HG03432 (cell line): Measurements from ENCODE around the gene CFAP20.
"Not testable (repeated sequence)": the region's sequence is repeated elsewhere in the genome, so short reads cannot be mapped to it uniquely, and the experiment has no call there.

Source experiments
- ATAC-seq: cut with Tn5 transposase; IDR thresholded peaks from one replicate; pipeline ENCODE4 v1.9.1; 2021; ENCODE audit warnings: mild to moderate bottlenecking, moderate library complexity; ENCODE audit not compliant: unreplicated experiment

CFAP20 gene

DNA sequence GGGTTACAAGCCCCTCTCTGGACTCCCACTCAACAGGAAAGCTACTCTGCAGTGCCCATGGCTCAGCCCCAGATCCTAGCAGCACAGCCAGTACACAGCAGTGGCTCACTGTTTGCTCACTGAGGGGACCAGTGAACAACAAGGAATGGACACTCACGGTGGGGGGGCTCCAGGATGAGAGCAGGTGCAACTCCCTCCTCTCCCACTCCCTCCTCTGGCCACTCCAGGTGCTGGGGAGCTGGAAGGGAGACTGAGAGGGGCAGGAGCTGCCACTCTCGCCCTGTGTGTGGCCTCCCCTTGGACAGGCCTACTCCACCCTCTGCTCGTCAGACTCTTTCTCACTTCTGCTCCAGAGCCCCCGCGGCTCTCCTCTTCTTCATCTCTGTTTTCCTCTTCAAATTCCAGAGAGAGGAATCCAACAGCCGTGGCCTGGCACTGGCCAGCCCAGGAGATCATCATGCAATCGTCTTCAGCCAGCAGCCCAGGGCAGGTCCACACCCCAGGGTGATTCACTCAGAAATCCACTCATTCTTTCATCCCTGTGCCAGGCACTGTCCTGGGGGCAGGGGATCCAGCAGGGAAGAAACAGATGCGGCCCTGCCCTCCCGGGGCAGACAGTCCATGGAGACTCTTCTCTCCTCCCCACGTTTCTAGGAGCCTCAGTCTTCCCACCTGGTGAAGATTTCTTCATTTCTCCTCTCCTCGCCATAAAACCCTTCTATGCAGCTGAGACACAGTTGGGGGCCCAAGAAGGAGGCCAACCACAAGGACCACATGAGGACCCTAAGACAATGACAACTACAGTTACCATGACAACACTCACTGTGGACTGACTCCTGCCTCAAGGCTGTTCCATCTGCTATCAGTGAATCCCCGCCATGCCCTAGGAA, 30.7 kb downstream of the CFAP20 start:
- ATAC-seq = no peak

DNA sequence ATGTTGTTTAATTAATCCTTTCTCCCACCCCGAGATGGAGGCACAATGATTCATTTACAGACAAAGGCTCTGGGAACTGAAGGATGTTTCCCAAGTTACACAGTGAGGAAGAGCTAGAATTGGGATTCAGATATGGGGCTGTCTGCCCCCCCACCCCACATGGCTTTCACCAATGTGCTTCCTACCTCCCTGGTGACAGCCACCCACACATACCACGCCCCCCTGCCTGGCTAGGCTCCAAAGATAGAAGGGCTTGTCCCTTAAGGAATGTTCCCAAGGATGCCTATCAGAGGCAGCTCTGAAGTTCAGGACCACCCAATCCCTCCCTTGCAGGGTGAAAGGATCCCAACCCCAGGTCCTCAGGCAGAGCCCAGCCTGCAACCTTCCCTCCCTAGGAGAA, 32.9 kb downstream of the CFAP20 start:
- ATAC-seq = no peak

DNA sequence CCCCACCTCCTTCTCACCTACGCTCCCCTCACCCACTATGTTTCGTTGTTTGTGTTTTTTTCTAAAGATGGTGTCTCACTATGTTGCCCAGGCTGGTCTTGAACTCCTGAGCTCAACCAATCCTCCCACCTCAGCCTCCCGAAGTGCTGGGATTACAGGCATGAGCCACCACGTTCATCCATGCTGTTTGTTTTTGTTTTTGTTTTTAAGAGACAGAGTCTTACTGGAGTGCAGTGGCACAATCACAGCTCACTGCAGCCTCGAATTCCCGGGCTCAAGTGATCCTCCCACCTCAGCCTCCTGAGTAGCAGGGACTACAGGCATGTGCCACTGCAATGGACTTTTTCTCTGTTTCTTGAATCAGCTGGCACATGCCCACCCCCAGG, 33.6 kb downstream of the CFAP20 start:
- not testable (repeated sequence) for ATAC-seq

DNA sequence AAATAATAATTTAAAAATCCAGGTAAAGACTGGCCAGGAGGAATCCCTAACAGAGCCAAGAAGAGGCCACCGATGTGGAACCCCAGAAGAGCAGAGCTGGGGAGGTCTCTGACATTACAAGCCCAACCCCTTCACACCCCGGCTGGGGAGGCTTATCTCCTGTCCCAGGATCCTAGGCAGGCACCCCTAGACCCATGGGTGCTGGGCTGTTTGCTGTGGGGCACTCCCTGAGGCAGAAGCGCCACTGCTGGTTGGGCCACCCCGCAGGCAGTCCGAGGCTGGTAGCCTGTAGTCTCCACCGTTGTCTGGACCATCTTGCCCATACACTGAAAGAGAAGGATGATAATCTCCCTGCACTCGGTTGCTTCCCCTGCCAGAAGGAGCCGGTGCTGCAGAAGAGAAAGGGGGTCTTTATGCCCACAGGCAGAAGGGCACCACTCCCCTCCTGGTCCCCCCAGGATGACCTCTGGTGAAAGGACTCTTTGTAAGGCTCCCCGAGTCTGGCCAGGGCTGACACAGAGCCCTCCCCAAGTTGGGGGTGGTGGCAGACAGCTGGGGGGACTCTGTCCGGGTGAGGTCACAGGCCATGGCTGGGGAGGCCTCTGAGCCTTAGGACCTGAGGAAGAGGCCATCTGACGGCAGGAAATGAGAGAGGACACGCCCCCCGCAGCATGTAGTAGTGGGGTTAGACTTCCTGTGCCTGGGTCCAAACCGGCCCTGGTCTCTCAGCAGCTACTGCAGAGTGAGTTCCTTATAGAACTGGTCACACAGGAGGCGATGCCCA, 34.2 kb downstream of the CFAP20 start:
- no peak for ATAC-seq

DNA sequence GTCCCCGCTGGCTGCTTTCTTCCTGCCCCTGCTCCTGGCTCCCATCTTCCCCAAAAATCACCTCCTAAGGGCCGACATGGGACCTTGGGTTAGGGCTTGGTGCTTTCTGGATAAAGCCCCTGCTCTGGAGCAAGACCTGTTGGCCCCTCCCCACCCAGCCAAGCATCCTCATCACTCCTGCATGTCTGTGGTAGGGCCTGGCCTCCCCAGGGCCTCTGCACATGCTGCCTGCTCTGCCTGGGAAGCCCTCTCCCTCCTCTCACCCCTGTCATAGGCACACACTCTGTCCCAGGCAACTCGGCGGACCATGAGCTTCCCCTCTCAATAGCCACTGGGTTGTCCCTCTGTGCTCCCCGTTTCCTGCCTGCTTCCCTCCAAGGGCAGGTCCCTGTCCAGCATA, 35.2 kb downstream of the CFAP20 start:
- no peak for ATAC-seq

DNA sequence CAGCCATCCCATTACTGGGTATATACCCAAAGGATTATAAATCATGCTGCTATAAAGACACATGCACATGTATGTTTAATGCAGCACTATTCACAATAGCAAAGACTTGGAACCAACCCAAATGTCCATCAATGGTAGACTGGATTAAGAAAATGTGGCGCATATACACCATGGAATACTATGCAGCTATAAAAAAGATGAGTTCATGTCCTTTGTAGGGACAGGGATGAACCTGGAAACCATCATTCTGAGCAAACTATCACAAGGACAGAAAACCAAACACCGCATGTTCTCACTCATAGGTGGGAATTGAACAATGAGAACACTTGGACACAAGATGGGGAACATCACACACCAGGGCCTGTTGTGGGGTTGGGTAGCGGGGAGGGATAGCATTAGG, 38.8 kb downstream of the CFAP20 start:
- ATAC-seq = not testable (repeated sequence)

DNA sequence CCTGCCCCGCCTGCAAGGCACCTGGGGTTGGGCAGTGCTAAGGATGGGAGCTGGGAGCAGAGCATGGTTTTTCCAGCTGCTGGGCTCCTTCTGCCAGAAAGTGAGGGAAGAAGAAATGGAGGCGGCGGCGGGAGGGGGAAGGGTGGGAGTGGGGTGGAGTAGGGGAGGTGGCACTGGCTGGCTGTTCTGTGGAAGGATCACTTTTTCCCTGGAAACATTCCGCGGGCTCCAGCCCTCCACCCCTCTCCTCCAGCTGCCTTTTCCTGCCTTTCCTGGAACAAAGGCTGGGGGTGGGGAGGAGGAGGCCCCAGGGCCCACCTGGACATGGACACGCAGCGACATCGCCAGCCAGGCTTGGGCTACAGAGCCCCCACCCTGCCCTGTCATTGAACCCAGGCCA, 41.1 kb downstream of the CFAP20 start:
- ATAC-seq = no peak

DNA sequence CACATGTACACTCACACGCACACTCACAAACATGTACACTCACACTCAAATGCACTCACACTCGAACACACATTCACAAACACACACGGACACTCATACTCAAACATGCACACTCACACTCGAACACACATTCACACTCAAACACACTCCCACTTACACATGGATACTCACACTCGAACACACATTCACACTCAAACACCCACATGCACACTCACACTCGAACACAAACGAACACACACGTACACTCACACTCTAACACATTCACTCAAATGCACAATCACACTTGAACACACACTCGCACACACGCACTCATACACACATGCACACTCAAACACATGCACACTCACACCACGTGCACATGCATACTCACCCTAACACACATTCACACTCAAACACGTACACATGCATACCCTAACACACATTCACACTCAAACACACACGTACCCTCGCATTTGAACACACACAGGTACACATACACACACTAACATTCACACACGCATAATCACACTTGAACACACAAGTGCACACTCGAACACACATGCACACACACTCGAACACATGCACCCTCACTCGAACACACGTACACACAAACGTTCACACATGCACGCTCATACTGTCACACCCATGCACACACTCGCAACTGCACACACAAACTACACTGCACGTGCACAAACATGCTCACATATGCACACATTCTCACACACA, 41.8 kb downstream of the CFAP20 start:
- ATAC-seq = no peak

DNA sequence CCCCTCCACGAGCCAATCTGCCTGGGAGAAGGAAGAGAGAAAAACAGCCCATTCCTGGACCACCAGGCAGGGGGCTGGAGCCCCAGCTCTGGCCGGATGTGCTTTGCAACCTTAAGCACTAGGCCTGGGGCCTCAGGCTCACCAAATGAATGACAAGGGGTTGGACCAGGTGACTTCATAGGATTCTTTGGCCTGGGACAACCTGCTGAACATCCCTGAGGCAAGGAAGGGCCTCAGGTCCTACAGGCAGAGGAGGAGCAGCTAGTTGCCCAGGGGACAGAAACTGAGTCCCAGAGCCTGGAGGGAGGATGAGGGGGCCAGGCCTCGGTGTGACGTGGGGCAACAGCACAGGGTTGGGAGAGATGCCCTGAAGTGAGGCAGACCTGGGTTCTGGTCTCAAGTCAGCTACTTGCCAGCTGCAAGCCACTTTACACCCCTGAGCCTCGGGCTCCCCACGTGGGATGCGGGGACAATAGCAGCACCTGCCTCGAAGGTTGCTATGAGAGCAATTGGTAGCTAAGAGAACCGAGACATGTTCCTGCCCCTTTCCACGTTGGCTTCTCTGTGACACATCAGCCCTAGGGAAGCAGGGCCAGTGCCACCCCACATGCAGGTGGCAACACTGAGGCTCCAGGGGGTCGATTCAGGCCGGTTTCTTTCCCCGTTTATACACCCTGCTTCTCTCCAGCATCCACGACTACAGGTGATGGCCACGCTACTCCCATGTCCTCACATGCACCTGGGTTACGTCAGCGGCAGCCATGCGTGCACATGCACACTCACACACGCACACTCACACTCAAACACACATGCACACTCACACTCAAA, 42.6 kb downstream of the CFAP20 start:
- ATAC-seq = no peak

DNA sequence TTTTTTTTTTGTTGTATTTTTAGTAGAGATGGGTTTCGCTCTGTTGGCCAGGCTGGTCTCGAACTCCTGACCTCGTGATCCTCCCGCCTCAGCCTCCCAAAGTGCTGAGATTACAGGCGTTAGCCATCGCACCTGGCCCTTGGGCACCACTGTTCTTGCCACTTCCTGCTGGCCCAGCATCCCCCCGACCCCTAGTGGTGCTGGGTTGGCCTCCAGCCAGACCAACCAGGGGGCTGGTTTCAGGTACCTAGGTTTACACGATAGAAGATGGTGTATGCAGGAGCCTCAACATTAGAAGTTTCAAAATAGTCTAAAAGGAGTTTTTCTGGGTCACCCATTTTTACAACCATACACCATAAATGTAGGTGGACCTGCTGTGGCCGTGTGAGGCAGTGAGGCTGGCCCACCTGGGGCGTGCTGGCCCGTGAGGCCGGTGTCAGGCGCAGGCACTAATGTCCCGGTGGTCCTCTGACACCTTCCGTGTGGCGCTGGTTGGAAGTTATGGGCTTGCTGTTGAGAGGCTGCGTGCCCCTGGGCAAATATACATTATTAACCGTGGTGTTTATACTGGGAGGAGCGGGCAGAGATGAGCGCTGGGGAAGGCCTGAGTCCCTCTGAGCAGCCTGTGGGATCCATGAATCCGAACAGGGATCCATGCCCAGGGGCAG, 43.5 kb downstream of the CFAP20 start:
- no peak for ATAC-seq

DNA sequence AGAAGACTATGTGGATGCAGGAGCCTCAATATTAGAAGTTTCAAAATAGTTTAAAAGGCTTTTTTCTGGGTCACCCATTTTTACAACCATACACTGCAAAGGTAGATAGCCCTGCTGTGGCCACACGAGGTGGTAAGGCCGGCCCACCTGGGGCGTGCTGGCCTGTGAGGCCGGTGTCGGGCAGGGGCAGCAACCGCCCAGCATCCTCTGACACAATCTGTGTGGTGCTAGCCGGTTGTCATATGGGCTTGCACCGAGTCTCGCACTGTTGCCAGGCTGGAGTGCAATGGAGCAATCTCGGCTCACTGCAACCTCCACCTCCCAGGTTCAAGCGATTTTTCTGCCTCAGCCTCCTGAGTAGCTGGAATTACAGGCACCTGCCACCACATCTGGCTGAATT, 44.0 kb downstream of the CFAP20 start:
- no peak for ATAC-seq

DNA sequence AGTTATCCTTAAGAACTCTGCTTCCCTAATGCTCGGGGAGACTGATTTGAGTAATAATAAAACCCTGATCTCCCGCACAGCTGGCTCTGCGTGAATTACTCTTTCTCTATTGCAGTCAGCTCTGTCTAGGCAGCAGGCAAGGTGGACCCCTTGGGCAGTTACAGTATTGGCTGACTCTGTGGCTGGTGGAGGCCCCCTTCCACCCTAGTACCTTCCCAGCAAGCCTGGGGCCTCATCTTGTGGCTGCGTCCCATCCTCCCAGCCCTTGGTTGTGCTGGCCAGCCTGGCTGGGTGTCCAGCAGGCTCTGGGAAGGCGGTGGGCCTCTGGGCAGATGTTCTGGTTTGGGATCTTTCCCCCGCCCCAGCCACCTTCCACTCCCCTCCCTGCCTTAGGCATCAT, 44.5 kb downstream of the CFAP20 start:
- no peak for ATAC-seq

DNA sequence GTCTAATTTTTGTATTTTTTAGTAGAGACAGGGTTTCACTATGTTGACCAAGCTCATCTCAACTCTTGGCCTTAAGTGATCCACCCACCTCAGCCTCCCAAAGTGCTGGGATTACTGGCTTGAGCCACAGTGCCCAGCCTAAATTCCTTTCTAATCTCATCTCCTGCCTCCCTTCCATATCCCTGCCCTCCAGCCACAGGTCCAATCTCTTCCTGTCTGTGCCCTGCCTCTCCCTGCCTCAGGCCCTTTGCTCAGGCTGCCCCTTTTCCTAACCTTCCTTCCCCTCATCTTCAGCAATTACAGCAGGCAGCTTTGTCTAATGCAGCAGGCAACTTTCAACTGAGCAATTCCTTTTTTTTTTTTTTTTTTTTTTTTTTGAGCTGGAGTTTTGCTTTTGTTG, 46.8 kb downstream of the CFAP20 start:
- no peak for ATAC-seq

DNA sequence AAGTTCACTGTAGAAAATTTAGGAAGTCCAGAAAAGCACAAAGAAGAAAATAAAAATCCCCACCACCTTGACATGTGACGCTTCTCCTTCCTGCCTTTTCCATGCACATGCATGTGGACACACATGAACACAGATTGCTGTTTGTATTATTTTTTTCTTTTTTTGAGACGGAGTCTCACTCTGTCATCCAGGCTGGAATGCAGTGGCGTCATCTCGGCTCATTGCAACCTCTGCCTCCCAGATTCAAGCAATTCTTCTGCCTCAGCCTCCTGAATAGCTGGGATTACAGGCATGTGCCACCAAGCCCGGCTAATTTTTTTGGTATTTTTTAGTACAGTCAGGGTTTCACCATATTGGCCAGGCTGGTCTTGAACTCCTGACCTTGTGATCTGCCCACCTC, 48.5 kb downstream of the CFAP20 start:
- not testable (repeated sequence) for ATAC-seq

DNA sequence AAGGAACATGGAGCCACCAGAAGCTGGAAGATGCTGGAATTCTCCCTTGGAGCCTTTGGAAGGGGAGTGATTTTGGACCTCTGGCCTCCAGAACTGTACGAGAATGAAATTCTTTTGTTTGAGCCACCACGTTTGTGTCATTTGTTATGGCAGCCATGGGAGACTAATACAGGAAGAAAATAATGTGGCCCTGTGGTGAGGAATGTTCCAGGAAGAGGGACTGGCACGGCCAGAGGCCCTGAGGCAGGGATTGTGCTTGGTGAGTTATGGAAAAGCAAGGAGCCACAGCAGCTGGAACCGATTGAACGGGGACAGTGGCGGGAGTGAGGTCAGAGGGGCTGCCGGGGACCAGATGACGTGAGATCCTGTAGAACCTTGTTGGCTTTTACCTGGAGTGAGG, 51.4 kb downstream of the CFAP20 start:
- no peak for ATAC-seq

DNA sequence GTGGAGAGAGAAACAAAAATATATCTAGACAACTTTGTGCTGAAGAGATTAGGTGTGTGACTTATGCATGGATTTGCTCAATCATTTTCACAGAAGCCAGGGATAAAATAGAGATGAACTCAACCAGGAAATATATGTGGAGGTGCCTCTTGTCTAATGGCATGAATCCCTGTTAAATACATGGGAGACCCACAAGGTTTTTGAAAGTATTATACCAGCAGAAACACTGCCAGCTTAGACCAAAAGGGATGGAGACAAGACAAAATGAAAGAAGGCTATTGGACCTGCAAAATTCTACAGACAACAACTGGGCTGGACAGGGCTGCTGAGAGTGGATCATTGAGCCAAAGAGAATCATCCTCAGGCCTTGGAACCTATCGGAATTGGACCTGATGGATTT, 52.7 kb downstream of the CFAP20 start:
- ATAC-seq = no peak

DNA sequence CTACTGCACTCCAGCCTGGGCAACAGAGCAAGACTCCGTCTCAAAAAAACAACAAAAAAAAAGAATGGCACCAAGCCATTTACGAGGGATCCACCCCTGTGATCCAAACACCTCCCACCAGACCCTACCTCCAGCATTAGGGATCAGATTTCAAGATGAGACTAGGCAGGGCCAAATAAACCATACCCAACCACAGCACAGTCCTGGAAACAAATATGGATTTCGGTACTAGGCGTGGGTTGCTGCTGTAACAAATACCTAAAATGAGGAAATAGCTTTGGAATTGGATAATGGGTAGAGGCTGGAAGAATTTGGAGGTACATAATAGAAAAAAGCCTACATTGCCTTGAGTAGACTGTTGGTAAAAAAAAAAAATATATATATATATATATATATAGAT, 54.5 kb downstream of the CFAP20 start:
- ATAC-seq = no peak

DNA sequence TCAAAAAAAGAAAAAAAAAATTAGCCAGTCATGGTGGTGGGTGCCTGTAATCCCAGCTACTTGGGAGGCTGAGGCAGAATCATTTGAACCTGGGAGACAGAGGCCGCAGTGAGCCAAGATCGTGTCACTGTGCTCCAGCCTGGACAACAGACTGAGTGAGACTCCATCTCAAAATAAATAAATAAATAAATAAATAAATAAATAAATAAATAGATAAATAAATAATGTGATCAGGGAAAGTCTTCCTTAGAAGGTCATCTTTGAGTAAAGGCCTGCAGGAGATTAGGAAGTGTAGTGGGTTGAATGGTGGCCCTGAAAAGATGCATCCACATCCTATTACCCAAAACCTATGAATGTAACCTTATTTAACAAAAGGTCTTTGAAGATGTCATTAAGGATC, 56.1 kb downstream of the CFAP20 start:
- not testable (repeated sequence) for ATAC-seq

DNA sequence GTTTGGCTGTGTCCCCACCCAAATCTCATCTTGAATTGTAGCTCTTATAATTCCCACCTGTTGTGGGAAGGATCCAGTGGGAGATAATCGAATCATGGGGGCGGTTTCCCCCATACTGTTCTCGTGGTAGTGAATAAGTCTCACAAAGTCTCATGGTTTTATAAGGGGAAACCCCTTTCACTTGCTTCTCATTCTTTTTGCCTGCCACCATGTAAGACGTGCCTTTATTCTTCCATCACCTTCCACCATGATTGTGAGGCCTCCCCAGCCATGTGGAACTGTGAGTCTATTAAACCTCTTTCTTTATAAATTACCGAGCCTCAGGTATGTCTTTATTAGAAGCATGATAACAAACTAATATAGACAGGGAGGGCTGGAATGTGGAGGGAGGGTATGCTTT, 57.0 kb downstream of the CFAP20 start:
- not testable (repeated sequence) for ATAC-seq

DNA sequence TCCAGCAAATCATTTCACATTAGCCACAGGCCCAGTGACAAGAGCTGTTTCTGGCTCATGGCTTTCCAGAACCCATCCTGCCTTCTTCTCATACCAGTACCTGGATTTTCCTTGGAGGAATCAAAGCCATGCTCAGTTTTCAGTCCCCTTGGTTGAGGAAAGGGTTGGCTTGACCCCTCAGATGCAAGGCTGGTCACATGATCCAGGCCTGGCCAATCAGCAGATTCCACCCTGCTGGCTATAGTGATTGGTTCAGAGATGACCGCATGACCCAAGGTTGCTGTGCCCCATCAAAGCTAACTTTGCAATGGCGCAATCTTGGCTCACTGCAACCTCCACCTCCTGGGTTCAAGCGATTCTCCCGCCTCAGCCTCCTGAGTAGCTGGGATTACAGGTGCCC, 58.6 kb downstream of the CFAP20 start:
- no peak for ATAC-seq
